GM13977 (cell line): ENCODE results near the gene SHQ1.
"Not testable (repeated sequence)": the region's sequence is repeated elsewhere in the genome, so short reads cannot be mapped to it uniquely, and the experiment has no call there.

Experiments used
- DNase-seq: peaks from one replicate; pipeline ENCODE4 v3.0.0; 2012; ENCODE audit warnings: low spot score
- CTCF ChIP-seq: IDR thresholded peaks from 2 replicates; pipeline ENCODE4 v1.5.1; 2012; ENCODE audit warnings: mild to moderate bottlenecking, control low read depth; ENCODE audit not compliant: insufficient read depth; ENCODE audit errors: extremely low read depth, missing control alignments
- in situ Hi-C: fragments of 300-500 bp; cut with MboI; formaldehyde crosslinking; loops from one replicate; pipeline ENCODE4 v1.12.0; 2022; ENCODE audit warnings: low sequenced_read_pairs, low pct_unique_long_range_greater_than_20kb, mixed read lengths, inconsistent platforms; ENCODE audit not compliant: unreplicated experiment

The SHQ1 gene

GRCh38 chr3:72791161-72791560 is 57.1 kb downstream of the SHQ1 start:
- TF ChIP-seq CTCF = no peak
- in situ Hi-C loops = no loop called here
- no peak for DNase-seq

GRCh38 chr3:72789786-72790185 is 58.5 kb downstream of the SHQ1 start:
- no peak for DNase-seq
- TF ChIP-seq CTCF = no peak
- in situ Hi-C loops = no loop called here

GRCh38 chr3:72788232-72788631 is 60.0 kb downstream of the SHQ1 start:
- DNase-seq, in situ Hi-C loops: not testable (repeated sequence)

- no peak for TF ChIP-seq CTCF
- DNase-seq = no peak
- in situ Hi-C loops = no loop called here
Measured at GRCh38 chr3:72786668-72787067, 61.6 kb downstream of the SHQ1 start.

GRCh38 chr3:72784226-72784625 is 64.0 kb downstream of the SHQ1 start:
- in situ Hi-C loops = no loop called here

GRCh38 chr3:72782521-72782920 is 65.7 kb downstream of the SHQ1 start:
- in situ Hi-C loops = no loop called here
- DNase-seq = no peak
- TF ChIP-seq CTCF = no peak

More at GRCh38 chr3:72784226-72784625, 64.0 kb downstream of the SHQ1 start:
- TF ChIP-seq CTCF = no peak
- no peak for DNase-seq

GRCh38 chr3:72769758-72770540 is 78.3 kb downstream of the SHQ1 start:
- DNase-seq = no peak
- in situ Hi-C loops = no loop called here
- TF ChIP-seq CTCF = no peak
